Gastrocnemius medialis (tissue), 4 donors: Measurements from ENCODE around the gene COPRS. TPM values are rescaled to one million over a fixed set of nuclear protein-coding genes. Genes with fewer than 3 reads are reported as not detected.

Source experiments
- ATAC-seq, 2 donors: fragments of 150-250 bp; one replicate each; pipeline ENCODE4 v1.9.1; 2016
- DNase-seq, 2 donors: peaks; one replicate each; pipeline ENCODE4 v3.0.0-alpha.2; 2019
- H3K27ac ChIP-seq, 4 donors: fragments of 200-600 bp; sonication (generic); 1 replicate in 1 of 4; 2 replicates in 3 of 4; pipeline ENCODE4 v1.5.1; 2016 to 2018; ENCODE audit warnings: mild to moderate bottlenecking in 2 of 4, moderate library complexity in 1 of 4
- H3K27me3 ChIP-seq, 3 donors: fragments of 200-600 bp; sonication (generic) in 2 of 3; 1 replicate in 1 of 3; 2 replicates in 2 of 3; pipeline versions ENCODE4 v1.5.1 to v1.6.0; 2016 to 2019; ENCODE audit warnings: mild to moderate bottlenecking in 1 of 3, moderate library complexity in 1 of 3
- H3K36me3 ChIP-seq, 2 donors: fragments of 200-600 bp; sonication (generic) in 1 of 2; one replicate each; pipeline ENCODE4 v1.5.1; 2017 to 2018
- H3K4me1 ChIP-seq, 2 donors: fragments of 200-600 bp; sonication (generic) in 1 of 2; one replicate each; pipeline ENCODE4 v1.5.1; 2016 to 2017; ENCODE audit warnings: mild to moderate bottlenecking in 2 of 2
- H3K4me3 ChIP-seq, 4 donors: fragments of 200-600 bp; sonication (generic) in 3 of 4; 1 replicate in 1 of 4; 2 replicates in 3 of 4; pipeline ENCODE4 v1.5.1; 2016 to 2019; ENCODE audit warnings: mild to moderate bottlenecking in 2 of 4
- H3K9me3 ChIP-seq, 3 donors: fragments of 200-600 bp; sonication (generic) in 2 of 3; 1 replicate in 1 of 3; 2 replicates in 2 of 3; pipeline ENCODE4 v1.5.1; 2016 to 2019
- POLR2A ChIP-seq, 2 donors: fragments of 450-650 bp; IDR thresholded peaks; one replicate each; pipeline ENCODE4 v1.6.1; 2017; ENCODE audit warnings: antibody characterized with exemption in 2 of 2, mild to moderate bottlenecking in 2 of 2, moderate library complexity in 2 of 2
- in situ Hi-C, 4 donors: fragments of 200-750 bp; cut with MboI; loops; one replicate each; pipeline versions ENCODE4 v1.15.0 to v1.8.0; 2017; ENCODE audit warnings: low sequenced_read_pairs in 4 of 4
- intact Hi-C: fragments of 100-400 bp; cut with DNase I; formaldehyde crosslinking; loops from one replicate; pipeline ENCODE4 v1.15.1; 2023; ENCODE audit warnings: low total_unique reads
- total RNA-seq, 4 donors: library from RNA; depleted of rRNA; stranded (reverse); fragments of >200 nt; gene quantifications; one replicate each; pipeline versions ENCODE4 v1.1.0 to v1.2.3, GENCODE V29; 2016
- TF ChIP-seq, protein P1 (sequence below), 5 experiments: fragments of 450-650 bp in 3 of 5; fragments of 200-600 bp in 2 of 5; sonication (generic) in 2 of 5; IDR thresholded peaks in 4 of 5; conservative IDR thresholded peaks in 1 of 5; 1 replicate in 4 of 5; 2 replicates in 1 of 5; pipeline ENCODE4 v1.5.1; 2016 to 2019; ENCODE audit warnings: antibody characterized with exemption in 5 of 5, mild to moderate bottlenecking in 3 of 5, moderate library complexity in 3 of 5

COPRS gene
- total RNA-seq, 4 donors from 2014 or later, result 43.8 to 73.9 (median 61.6) TPM

DNA sequence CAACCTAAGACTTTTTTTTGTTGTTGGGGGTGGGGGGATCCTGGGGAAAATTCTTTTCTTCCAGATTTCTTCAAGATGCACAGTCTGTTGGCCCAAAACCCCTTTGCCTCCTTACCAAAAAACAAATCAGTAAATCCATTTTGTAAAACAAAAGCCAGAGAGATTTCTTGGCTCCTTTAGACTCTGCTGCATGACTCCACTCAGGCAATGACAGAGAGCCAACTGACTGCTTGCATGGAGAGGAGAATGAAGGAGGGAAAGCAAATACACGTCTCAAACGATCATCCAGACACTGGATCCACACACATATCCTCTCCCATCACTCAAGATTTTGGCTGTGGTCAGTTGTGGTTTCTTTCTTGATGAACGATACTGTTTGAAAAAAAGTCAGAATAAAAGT, 13.8 kb downstream of the COPRS start:
- H3K4me1 ChIP-seq, result peaks cover 12 to 13% of the 10 kb centered on the region in 2 donors
- TF ChIP-seq, protein P1, sequence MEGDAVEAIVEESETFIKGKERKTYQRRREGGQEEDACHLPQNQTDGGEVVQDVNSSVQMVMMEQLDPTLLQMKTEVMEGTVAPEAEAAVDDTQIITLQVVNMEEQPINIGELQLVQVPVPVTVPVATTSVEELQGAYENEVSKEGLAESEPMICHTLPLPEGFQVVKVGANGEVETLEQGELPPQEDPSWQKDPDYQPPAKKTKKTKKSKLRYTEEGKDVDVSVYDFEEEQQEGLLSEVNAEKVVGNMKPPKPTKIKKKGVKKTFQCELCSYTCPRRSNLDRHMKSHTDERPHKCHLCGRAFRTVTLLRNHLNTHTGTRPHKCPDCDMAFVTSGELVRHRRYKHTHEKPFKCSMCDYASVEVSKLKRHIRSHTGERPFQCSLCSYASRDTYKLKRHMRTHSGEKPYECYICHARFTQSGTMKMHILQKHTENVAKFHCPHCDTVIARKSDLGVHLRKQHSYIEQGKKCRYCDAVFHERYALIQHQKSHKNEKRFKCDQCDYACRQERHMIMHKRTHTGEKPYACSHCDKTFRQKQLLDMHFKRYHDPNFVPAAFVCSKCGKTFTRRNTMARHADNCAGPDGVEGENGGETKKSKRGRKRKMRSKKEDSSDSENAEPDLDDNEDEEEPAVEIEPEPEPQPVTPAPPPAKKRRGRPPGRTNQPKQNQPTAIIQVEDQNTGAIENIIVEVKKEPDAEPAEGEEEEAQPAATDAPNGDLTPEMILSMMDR (IDR thresholded peaks at IDR 0.05 in 4 of 5, conservative IDR thresholded peaks at IDR 0.05 in 1 of 5), result no peak
- no peak for TF ChIP-seq POLR2A (IDR thresholded peaks at IDR 0.05)
- no peaks in the 10 kb centered on the region for H3K36me3 ChIP-seq
- H3K4me3 ChIP-seq, result no peak overlapping the region
- H3K27ac ChIP-seq, result no peak overlapping the region
- H3K9me3 ChIP-seq, result no peaks in the 10 kb centered on the region
- DNase-seq (no peak), ATAC-seq (no peak)
- no peaks in the 10 kb centered on the region for H3K27me3 ChIP-seq
- in situ Hi-C loops, result loop anchor here (5.0 to 25.0 kb wide), 2 partner anchors 288 to 408 kb away; no protein-coding TSS in a partner anchor
- intact Hi-C loops, result no loop called here

DNA sequence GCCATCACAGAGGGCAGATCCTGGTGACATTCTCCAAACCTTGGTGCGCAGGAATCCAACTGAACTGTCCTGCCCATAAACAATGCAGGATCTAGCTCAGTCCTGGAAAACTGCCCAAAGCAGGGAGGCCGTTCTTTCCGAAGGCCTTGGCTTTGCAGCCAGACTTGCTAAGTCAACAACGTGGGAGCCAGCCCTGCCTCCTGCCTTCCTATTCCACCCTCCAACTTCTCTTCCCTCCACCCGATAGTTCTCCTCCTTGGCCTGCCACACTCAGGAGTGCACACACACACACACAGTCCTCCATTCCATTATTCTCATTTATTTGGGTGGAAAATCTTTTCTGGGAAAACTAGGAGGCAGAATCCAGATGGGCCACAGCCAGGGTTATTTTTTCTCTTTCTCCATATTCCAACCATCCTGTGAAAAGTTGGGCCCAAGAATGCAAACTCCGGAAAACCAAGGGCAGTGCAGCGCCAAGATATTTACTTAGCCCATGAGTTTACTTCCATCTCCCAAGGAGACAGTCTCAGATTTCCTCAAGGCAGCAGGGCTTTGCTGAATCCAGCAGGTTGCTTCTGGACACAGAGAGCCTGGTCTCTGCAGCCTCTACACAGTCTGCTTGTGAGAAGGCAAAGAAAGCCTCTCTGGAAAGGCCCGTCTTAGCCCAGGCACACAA, 15.8 kb downstream of the COPRS start:
- intact Hi-C loops (loop anchor here (5.0 kb wide), 1 partner anchor 406 kb away; no protein-coding TSS in a partner anchor), in situ Hi-C loops (loop anchor here in 3 of 4 donors (5.0 to 25.0 kb wide), 3 partner anchors 286 to 406 kb away; no protein-coding TSS in a partner anchor)
- TF ChIP-seq POLR2A (IDR thresholded peaks at IDR 0.05), result no peak
- TF ChIP-seq, protein P1 (IDR thresholded peaks at IDR 0.05 in 4 of 5, conservative IDR thresholded peaks at IDR 0.05 in 1 of 5), result no peak
- Histone ChIP-seq H3K4me1 (peaks cover 12 to 13% of the 10 kb centered on the region in 2 donors), H3K27ac (peak overlapping the region in 3 of 4 donors; percentile 0 to 14 (median 8)), H3K9me3 (no peaks in the 10 kb centered on the region), H3K4me3 (peak overlapping the region; percentile 11 to 33 (median 22)), H3K36me3 (no peaks in the 10 kb centered on the region), H3K27me3 (no peaks in the 10 kb centered on the region)
- DNase-seq (peak; percentile 10 to 31), ATAC-seq (peak; percentile 28 to 42)

DNA sequence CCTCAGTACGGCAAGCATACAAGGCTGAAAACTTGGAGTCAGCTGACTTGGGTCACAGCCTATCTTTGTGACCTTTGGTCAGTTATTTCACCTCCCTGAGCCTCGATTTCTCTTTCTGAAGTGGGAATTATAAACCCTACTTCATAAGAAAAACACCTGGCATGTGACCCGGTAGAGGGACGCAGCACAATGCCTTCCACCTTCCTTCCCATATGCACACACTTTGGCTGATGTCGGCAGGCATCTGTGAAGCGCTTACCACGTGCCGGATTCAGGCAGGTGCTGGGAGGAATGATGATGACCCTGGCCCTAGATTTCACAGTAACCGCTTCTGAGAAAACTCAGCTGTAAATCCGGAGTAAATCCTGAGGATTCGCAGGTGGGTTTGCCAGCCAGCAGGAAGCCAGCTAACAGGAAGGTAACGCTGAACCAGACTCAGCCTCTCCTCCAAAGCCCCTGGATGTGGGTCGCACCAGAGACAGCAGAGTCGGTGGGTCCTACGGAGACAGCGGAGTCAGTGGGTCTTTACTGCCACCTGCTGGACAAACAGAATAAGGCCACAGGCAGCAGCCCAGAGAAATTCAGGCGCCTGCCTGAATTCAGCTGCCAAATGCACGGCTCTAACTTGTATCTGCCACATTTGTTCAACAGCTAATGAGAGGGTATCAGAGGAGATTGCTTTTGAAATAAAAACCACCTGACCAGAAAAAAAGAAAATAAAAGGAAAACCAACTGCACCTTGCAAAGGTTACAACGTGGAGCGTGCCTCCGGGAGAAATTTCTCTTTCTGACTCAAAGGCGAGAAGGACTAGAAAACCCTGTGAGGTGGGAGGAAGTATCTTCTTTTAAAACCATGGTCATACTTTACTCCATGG, 16.6 kb downstream of the COPRS start:
- TF ChIP-seq, protein P1 (IDR thresholded peaks at IDR 0.05 in 4 of 5, conservative IDR thresholded peaks at IDR 0.05 in 1 of 5), result peak; percentile 93 to 98 (median 96)
- TF ChIP-seq POLR2A (IDR thresholded peaks at IDR 0.05), result no peak
- peak overlapping the region; percentile 11 to 33 (median 22) for H3K4me3 ChIP-seq
- no peaks in the 10 kb centered on the region for H3K27me3 ChIP-seq
- peak overlapping the region in 3 of 4 donors; percentile 0 to 14 (median 8) for H3K27ac ChIP-seq
- DNase-seq, result peak; percentile 46 to 51
- no peaks in the 10 kb centered on the region for H3K36me3 ChIP-seq
- peak; percentile 87 to 89 for ATAC-seq
- H3K9me3 ChIP-seq, result no peaks in the 10 kb centered on the region
- in situ Hi-C loops (loop anchor here in 3 of 4 donors (5.0 to 25.0 kb wide), 3 partner anchors 285 to 405 kb away; no protein-coding TSS in a partner anchor), intact Hi-C loops (loop anchor here (1.0 to 5.0 kb wide), 2 partner anchors 283 to 405 kb away; no protein-coding TSS in a partner anchor)
- peaks cover 12 to 13% of the 10 kb centered on the region in 2 donors for H3K4me1 ChIP-seq

DNA sequence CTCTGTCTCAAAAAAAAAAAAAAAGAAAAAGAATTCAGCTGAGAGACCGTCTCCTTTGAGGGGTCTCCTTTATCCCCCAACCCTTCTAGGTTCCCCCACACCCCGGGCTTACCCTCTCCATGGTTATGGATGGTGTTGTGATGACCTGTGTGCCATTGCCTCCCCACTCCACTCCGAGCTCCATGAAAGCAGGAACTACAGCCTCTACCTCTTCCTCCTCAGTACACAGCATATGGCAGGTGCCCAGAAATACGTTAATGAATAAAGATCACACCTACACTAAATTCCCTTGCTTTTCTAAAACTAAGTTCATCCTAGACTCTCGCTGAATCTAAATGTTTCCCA, 17.2 kb downstream of the COPRS start:
- H3K36me3 ChIP-seq, result no peaks in the 10 kb centered on the region
- H3K4me3 ChIP-seq, result no peak overlapping the region
- intact Hi-C loops, result loop anchor here (1.0 to 5.0 kb wide), 2 partner anchors 283 to 405 kb away; no protein-coding TSS in a partner anchor
- H3K27ac ChIP-seq, result no peak overlapping the region
- no peak for ATAC-seq
- in situ Hi-C loops, result loop anchor here in 3 of 4 donors (5.0 to 25.0 kb wide), 3 partner anchors 285 to 405 kb away; no protein-coding TSS in a partner anchor
- TF ChIP-seq, protein P1 (IDR thresholded peaks at IDR 0.05 in 4 of 5, conservative IDR thresholded peaks at IDR 0.05 in 1 of 5), result no peak
- TF ChIP-seq POLR2A (IDR thresholded peaks at IDR 0.05), result no peak
- no peaks in the 10 kb centered on the region for H3K27me3 ChIP-seq
- H3K4me1 ChIP-seq, result peaks cover 12 to 13% of the 10 kb centered on the region in 2 donors
- H3K9me3 ChIP-seq, result no peaks in the 10 kb centered on the region
- DNase-seq, result no peak
